ENCODE data around the gene MUSTN1.

MUSTN1 gene

DNA sequence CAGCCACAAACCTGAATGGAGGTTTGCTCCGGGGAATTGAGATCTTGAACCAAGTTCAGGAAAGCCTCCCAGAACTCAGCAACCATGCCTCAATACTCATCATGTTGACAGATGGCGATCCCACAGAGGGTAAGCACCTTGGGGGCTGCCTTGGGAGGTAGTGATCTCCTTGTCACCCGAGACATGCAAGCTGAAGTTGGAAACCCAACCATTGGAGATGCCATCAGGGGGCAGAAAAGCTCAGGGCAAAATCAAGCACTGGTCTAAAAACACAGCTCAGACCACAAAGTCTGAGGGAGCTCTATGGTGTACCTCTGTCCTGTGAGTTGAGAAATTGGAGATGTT is 51.6 kb downstream of the MUSTN1 start:
- no peak for DNase-seq

All from NCI-H748 treated with DMSO at 0.1 percent for 48 hours (cell line).